Neural cell (in vitro differentiated cells): ENCODE measurements around the gene LRIT3. TPM values are rescaled to one million over a fixed set of nuclear protein-coding genes. Genes with fewer than 3 reads are reported as not detected.

ENCODE experiments used
- H2AFZ ChIP-seq: fragments of 200-600, 300-800 bp; sonication (generic), shearing (Covaris generic); 2 replicates; pipeline ENCODE4 v1.6.0; 2014; ENCODE audit warnings: low read depth, mild to moderate bottlenecking, antibody characterized with exemption, low read length, moderate library complexity
- H3F3A ChIP-seq: fragments of 200-600 bp; shearing (Covaris generic); 2 replicates; pipeline ENCODE4 v1.6.1; 2016; ENCODE audit warnings: mild to moderate bottlenecking, moderate library complexity, mixed read lengths, antibody characterized with exemption, low read length; ENCODE audit not compliant: insufficient read depth, poor library complexity, severe bottlenecking
- H3K27ac ChIP-seq: fragments of 200-600, 300-800 bp; sonication (generic), shearing (Covaris generic); 2 replicates; pipeline ENCODE4 v1.5.1; 2014; ENCODE audit warnings: mild to moderate bottlenecking, low read length, moderate library complexity
- H3K27me3 ChIP-seq: fragments of 300-800, 200-600 bp; sonication (generic), shearing (Covaris generic); 2 replicates; pipeline ENCODE4 v1.6.0; 2014; ENCODE audit warnings: mild to moderate bottlenecking, low read depth, low read length, moderate library complexity; ENCODE audit not compliant: insufficient read depth
- H3K36me3 ChIP-seq: fragments of 300-800, 200-600 bp; sonication (generic), shearing (Covaris generic); 2 replicates; pipeline ENCODE4 v1.5.1; 2014; ENCODE audit warnings: mild to moderate bottlenecking, antibody characterized with exemption, low read length, moderate library complexity; ENCODE audit not compliant: insufficient read depth
- H3K4me2 ChIP-seq: fragments of 300-800, 200-600 bp; sonication (generic), shearing (Covaris generic); 2 replicates; pipeline ENCODE4 v1.6.0; 2014; ENCODE audit warnings: mild to moderate bottlenecking, low read length
- H3K4me3 ChIP-seq: fragments of 300-800, 200-600 bp; sonication (generic), shearing (Covaris generic); 2 replicates; pipeline ENCODE4 v1.5.1; 2014; ENCODE audit warnings: mild to moderate bottlenecking, low read length, moderate library complexity
- H3K79me2 ChIP-seq: fragments of 200-600 bp; shearing (Covaris generic); replicated peaks from 2 replicates; pipeline ENCODE4 v1.6.0; 2014; ENCODE audit warnings: mild to moderate bottlenecking, low read length, moderate library complexity; ENCODE audit not compliant: insufficient read depth
- H3K9ac ChIP-seq: fragments of 300-800, 200-600 bp; sonication (generic), shearing (Covaris generic); 2 replicates; pipeline ENCODE4 v1.6.1; 2016; ENCODE audit warnings: mild to moderate bottlenecking, low read length, mixed read lengths
- H3K9me2 ChIP-seq: fragments of 200-600 bp; shearing (Covaris generic); 2 replicates; pipeline ENCODE4 v1.6.1; 2016; ENCODE audit warnings: mild to moderate bottlenecking, low read length, mixed read lengths; ENCODE audit not compliant: insufficient read depth
- H3K9me3 ChIP-seq: fragments of 200-600, 300-800 bp; sonication (generic), shearing (Covaris generic); 2 replicates; pipeline ENCODE4 v1.6.1; 2016; ENCODE audit warnings: mild to moderate bottlenecking, mixed run types, low read length, moderate library complexity, mixed read lengths
- H4K20me1 ChIP-seq: fragments of 200-600 bp; shearing (Covaris generic); 2 replicates; pipeline ENCODE4 v1.6.1; 2016; ENCODE audit warnings: mild to moderate bottlenecking, mixed run types; ENCODE audit not compliant: insufficient read depth
- EP300 ChIP-seq: fragments of 450-650 bp; conservative IDR thresholded peaks from 2 replicates; pipeline ENCODE4 v1.6.1; 2014; ENCODE audit warnings: antibody characterized with exemption, mild to moderate bottlenecking, moderate library complexity; ENCODE audit not compliant: poor library complexity, severe bottlenecking
- EZH2 ChIP-seq: fragments of 200-600, 300-800 bp; shearing (Covaris generic), sonication (generic); IDR thresholded peaks from 2 replicates; pipeline ENCODE4 v1.6.1; 2014; ENCODE audit warnings: antibody characterized with exemption, low read length, borderline replicate concordance, mild to moderate bottlenecking; ENCODE audit not compliant: insufficient read depth, poor library complexity, severe bottlenecking
- MXI1 ChIP-seq: fragments of 450-650 bp; conservative IDR thresholded peaks from 2 replicates; pipeline ENCODE4 v1.6.1; 2014; ENCODE audit warnings: antibody characterized with exemption, mild to moderate bottlenecking; ENCODE audit not compliant: poor library complexity, severe bottlenecking
- POLR2AphosphoS5 ChIP-seq: IDR thresholded peaks from 2 replicates; pipeline ENCODE4 v1.6.1; 2012
- RAD21 ChIP-seq: fragments of 450-650 bp; conservative IDR thresholded peaks from 2 replicates; pipeline ENCODE4 v1.6.1; 2014; ENCODE audit warnings: antibody characterized with exemption, mild to moderate bottlenecking, moderate library complexity
- SMC3 ChIP-seq: fragments of 450-650 bp; conservative IDR thresholded peaks from 2 replicates; pipeline ENCODE4 v1.6.1; 2014; ENCODE audit warnings: antibody characterized with exemption, mild to moderate bottlenecking, moderate library complexity; ENCODE audit not compliant: poor library complexity
- TAF1 ChIP-seq: IDR thresholded peaks from 2 replicates; pipeline ENCODE4 v1.6.1; 2012; ENCODE audit warnings: low read depth
- polyA plus RNA-seq: library from polyadenylated mRNA; depleted of rRNA; stranded (reverse); fragments of >200 nt; gene quantifications from 2 replicates; pipeline ENCODE4 v1.2.3, GENCODE V29; 2014
- TF ChIP-seq, protein P1 (sequence below): IDR thresholded peaks from 2 replicates; pipeline ENCODE4 v1.6.1; 2012; ENCODE audit warnings: borderline replicate concordance
- TF ChIP-seq, protein P2 (sequence below): fragments of 450-650 bp; IDR thresholded peaks from 2 replicates; pipeline ENCODE4 v1.5.1; 2014; ENCODE audit warnings: antibody characterized with exemption, mild to moderate bottlenecking, moderate library complexity; ENCODE audit not compliant: poor library complexity, severe bottlenecking

The LRIT3 gene
- polyA plus RNA-seq, 1 donor from 2014 or later: 0.33 TPM

DNA sequence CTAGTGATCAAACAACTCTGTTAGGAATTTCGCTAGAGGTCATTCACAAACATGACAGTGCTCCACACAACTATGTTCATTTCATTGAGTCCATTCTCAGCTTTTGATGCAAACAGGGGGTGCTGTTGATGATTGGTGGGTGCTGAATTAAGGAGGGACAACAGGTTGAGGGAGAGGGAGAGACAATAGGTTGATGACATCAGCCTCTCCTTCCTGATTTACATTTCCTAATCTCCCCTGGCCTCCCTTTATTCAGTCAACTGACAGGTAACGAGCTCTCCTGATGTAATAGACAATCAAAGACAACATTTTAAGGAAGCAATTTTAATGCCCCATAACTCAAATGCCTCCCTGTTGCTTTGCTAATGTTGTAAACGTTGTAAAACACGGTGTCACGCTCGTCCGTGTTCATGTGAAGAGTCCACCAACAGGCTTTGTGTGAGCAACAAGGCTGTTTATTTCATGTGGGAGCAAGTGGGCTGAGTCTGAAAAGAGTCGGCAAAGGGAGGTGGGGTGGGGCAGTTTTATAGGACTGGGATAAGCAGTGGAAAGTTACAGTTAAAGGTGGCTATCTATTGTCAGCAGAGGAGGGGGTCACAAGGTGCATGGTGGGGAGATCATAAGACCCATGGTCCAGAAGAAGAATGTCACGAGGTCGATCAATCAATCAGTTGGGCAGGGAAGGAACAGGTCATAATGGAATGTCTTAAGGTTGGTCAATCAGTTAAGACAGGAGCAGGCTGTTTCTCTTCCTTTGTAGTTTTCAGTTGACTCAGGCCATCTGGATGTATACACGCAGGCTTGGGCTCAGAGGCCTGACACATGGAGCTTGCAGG is 37.1 kb upstream of the LRIT3 start:
- Histone ChIP-seq H4K20me1 (no peaks in the 10 kb centered on the region), H3K4me3 (no peak overlapping the region), H3K9me3 (no peaks in the 10 kb centered on the region), H3K27me3 (no peaks in the 10 kb centered on the region), H3K9me2 (no peaks in the 10 kb centered on the region), H3K9ac (no peak overlapping the region), H3F3A (no peaks in the 10 kb centered on the region), H3K4me2 (no peak overlapping the region), H3K36me3 (no peaks in the 10 kb centered on the region), H2AFZ (no peak overlapping the region), H3K27ac (no peak overlapping the region), H3K79me2 (peaks cover under 1% of the 10 kb centered on the region)
- TF ChIP-seq POLR2AphosphoS5: no peak

GRCh38 chr4:109811707-109812106 is 36.2 kb upstream of the LRIT3 start:
- H3K27me3 ChIP-seq: no peaks in the 10 kb centered on the region
- H3K36me3 ChIP-seq: no peaks in the 10 kb centered on the region
- no peaks in the 10 kb centered on the region for H3K9me3 ChIP-seq
- TF ChIP-seq TAF1 (no peak), MXI1 (no peak), EP300 (no peak), RAD21 (no peak), SMC3 (no peak), POLR2AphosphoS5 (no peak), EZH2 (no peak)
- TF ChIP-seq, protein P1, sequence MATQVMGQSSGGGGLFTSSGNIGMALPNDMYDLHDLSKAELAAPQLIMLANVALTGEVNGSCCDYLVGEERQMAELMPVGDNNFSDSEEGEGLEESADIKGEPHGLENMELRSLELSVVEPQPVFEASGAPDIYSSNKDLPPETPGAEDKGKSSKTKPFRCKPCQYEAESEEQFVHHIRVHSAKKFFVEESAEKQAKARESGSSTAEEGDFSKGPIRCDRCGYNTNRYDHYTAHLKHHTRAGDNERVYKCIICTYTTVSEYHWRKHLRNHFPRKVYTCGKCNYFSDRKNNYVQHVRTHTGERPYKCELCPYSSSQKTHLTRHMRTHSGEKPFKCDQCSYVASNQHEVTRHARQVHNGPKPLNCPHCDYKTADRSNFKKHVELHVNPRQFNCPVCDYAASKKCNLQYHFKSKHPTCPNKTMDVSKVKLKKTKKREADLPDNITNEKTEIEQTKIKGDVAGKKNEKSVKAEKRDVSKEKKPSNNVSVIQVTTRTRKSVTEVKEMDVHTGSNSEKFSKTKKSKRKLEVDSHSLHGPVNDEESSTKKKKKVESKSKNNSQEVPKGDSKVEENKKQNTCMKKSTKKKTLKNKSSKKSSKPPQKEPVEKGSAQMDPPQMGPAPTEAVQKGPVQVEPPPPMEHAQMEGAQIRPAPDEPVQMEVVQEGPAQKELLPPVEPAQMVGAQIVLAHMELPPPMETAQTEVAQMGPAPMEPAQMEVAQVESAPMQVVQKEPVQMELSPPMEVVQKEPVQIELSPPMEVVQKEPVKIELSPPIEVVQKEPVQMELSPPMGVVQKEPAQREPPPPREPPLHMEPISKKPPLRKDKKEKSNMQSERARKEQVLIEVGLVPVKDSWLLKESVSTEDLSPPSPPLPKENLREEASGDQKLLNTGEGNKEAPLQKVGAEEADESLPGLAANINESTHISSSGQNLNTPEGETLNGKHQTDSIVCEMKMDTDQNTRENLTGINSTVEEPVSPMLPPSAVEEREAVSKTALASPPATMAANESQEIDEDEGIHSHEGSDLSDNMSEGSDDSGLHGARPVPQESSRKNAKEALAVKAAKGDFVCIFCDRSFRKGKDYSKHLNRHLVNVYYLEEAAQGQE: no peak
- TF ChIP-seq, protein P2, sequence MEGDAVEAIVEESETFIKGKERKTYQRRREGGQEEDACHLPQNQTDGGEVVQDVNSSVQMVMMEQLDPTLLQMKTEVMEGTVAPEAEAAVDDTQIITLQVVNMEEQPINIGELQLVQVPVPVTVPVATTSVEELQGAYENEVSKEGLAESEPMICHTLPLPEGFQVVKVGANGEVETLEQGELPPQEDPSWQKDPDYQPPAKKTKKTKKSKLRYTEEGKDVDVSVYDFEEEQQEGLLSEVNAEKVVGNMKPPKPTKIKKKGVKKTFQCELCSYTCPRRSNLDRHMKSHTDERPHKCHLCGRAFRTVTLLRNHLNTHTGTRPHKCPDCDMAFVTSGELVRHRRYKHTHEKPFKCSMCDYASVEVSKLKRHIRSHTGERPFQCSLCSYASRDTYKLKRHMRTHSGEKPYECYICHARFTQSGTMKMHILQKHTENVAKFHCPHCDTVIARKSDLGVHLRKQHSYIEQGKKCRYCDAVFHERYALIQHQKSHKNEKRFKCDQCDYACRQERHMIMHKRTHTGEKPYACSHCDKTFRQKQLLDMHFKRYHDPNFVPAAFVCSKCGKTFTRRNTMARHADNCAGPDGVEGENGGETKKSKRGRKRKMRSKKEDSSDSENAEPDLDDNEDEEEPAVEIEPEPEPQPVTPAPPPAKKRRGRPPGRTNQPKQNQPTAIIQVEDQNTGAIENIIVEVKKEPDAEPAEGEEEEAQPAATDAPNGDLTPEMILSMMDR: no peak
- no peaks in the 10 kb centered on the region for H3K9me2 ChIP-seq
- peaks cover 10% of the 10 kb centered on the region for H3K79me2 ChIP-seq
- no peak overlapping the region for H3K4me3 ChIP-seq
- H3K27ac ChIP-seq: no peak overlapping the region
- H2AFZ ChIP-seq: no peak overlapping the region
- no peak overlapping the region for H3K9ac ChIP-seq
- H4K20me1 ChIP-seq: no peaks in the 10 kb centered on the region
- no peak overlapping the region for H3K4me2 ChIP-seq
- no peaks in the 10 kb centered on the region for H3F3A ChIP-seq
